Glomerular endothelial cell (primary cell): ENCODE measurements around the gene CENPF. TPM values are rescaled to one million over a fixed set of nuclear protein-coding genes. Genes with fewer than 3 reads are reported as not detected.

Experiments used
- DNase-seq: peaks from one replicate; pipeline ENCODE4 v3.0.0-alpha.2; 2011; ENCODE audit warnings: low read depth, low spot score; ENCODE audit errors: extremely low read depth
- total RNA-seq: library from RNA; depleted of rRNA; stranded (reverse); fragments of >200 nt; gene quantifications from 2 replicates; pipeline ENCODE4 v1.2.3, GENCODE V29; 2015

The CENPF gene
- total RNA-seq, 1 donor from 2014 or later = 13.1 TPM

DNA sequence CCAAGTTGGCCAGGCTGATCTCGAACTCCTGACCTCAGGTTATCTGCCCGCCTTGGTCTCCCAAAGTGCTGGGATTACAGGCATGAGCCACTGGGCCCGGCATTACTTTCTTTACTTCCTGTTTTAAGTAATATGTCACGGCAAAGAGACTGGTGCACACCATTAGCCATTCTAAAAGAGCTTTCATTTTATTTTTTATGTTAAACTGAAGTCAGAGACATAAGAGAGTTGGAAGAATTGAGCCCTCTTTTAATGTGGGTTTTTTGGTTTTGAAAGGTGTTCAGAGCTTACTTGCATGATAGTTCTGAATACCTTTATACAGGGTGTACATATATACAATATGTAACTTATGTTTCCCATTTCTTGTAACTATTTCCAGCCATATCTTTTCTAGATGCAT lies 14.3 kb downstream of the CENPF start:
- no peak for DNase-seq

DNA sequence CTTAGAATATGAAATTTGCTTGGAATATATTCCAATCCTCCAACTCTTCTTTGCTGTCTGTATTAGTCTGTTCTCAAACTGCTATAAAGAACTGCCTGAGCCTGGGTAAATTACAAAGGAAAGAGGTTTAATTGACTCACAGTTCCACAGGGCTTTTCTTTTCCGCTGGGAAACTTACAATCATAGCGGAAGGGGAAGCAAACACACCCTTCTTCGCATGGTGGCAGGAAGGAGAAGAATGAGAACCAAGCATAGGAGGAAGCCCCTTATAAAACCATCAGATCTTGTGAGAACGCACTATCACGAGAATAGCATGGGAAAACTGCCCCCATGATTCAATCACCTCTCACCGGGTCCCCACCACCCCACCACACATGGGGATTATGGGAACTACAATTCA lies 14.8 kb downstream of the CENPF start:
- no peak for DNase-seq

DNA sequence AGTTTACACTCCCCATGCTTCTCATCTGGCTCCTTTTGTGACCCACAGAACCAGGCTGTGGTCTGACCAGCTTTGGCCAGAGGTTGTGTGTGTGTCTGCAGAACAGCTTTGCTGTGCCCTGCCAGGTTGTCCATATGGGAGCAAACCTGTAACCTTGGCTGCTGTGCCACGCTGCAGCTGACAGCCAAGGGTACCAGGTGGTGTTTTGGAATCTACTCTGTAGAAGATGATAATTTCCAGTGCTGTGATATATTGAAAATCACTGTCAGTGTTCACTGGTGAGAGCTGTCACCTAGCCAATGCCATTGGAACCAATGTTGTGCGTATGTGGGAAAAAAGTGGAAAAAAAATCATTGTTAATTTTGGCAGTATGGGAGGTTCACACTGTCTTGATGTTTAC lies 18.2 kb downstream of the CENPF start:
- no peak for DNase-seq

DNA sequence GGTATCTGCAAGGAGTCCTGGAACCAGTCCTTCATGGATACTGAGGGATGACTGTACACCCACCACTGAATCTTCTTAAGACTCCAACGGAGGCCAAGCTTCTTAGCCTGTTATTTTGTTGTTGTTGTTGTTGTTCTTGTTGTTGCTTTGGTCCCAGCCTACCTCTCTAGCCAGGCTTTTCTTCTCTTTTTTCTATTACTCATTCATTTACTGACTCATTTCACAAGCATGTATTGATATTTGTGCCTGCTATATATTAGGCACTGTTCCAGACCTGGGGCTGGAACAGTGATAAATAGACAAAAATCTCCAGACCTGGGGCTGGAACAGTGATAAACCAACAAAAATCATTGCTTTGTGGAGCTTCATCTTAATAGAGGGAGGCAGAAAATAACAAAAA lies 20.4 kb downstream of the CENPF start:
- no peak for DNase-seq

DNA sequence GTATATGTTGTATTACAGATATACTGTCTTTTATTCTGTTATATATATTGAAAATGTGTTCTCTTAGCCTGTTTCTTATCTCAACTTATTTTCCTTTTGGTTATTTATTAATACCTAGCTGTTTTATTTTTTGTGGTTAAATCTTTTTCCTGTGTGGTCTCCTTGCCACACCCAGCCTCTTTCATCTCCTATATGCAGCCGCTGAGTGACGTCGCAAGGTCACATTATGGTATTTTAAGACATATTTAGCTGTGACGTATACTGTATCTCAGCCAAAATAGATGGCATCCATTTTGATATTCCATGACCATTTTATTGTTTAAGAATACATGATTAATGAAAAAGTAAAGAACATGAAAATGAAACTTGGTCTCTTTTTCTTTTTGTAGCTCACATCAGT lies 29.1 kb downstream of the CENPF start:
- no peak for DNase-seq

DNA sequence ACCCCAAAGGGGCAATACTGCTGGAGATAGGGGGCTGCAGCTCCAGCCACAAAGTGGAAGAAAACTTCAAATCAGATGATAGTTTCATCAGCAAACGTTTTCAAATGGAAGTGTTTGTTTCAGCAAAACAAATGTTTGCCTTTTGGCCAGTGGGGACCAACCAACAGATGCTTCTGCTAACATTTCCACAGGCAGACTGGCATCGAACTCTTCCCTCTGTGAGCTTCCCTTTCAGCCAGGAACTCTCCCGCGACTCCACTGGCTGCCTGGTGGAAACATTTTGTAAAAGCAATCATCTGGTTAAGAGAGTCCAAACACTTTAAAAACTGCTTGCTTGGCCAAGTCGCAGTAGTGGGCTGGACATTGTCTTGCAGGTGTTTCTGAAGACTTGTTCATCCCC lies 30.7 kb downstream of the CENPF start:
- no peak for DNase-seq

DNA sequence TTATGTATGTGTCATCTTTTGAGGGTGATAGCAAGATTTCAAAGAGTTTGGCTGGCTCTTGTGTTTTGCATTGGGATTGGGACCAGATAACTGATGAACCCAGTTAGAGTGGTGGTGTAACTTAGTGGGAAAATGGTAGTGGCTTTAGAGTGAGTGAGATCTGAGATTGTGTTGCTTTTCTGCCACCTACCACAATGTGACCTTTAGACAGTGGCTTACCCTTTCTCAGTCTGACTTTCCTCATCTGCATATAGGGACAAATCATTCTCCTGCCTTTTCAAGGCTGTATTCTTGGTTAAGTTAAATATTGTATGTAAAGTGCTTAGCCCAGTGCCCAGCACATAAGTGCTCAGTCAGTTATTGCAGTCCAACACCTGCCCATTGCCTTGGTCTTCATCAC lies 31.3 kb downstream of the CENPF start:
- DNase-seq = no peak

DNA sequence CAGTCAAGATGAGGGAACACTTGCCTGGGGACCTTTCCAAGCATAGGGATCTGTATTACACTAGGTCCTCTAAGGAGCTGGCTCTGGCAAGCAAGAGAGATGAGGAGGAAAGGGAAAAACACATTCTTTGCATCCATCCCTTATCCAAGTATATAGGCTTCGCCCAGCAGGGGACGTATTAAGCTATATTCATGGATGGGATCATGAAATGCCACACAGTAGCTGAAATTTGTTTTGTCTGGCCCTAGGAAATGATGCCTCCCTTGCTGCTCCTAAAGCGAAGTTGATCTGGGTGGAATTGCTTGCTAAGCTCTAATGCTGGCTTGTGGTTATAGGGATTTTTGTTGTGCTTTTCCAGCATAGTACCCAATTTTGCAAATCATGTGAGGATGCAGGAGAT lies 32.1 kb downstream of the CENPF start:
- no peak for DNase-seq

DNA sequence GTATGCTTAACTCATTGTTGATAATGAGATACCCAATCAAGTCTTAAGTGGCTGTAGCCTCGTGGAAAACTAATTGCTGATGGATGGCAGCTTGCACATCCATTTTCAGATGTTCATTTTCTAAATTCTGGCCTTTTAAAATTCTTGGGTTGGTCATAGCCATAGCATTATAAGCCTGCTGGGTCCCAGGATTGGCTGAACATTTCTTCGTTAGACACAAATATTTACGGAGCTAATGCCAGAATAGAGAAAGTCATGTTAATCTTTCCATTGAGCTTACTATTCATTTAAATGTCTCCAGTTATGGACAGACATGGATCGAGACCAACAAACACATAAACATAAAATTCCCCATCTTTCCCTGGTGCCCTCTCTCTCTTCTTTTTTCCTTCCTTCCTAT lies 32.5 kb downstream of the CENPF start:
- no peak for DNase-seq

DNA sequence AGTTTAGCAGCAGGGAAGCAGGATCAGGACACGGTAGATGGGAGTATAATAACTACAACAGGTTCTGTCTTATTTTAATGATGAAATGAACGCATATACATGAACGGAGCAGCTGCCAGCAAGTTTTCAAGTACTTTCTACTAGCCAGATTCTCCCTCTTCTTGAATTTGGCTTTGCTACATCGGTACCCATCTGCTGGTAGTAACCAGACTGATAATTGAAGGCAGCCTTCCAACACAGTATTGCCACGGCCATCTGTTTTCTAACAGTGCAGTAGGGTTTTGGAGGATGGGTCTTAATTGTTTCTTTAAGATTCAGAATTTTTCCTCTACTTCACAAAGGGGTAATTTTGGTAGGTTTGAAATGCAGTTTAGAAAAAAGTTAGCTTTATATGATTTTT lies 33.4 kb downstream of the CENPF start:
- DNase-seq = no peak

DNA sequence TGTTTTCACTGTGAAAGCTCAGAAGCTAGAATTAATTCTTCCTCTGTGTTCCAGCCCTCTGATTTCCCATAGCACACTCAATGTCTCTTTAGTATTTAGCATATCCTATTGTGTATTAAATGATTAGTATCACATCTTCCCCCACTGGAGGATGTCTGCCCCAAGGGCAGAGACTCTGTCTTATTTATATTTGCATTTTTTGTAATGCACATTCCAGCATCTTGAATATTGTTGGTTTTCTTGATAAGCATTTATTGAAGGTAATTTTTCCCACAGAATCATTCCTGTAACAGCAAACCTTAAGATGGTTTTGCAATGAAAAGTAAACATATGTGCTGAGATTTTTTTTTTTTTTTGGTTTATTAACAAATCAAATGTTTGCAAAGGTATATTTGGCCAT lies 34.1 kb downstream of the CENPF start:
- no peak for DNase-seq

DNA sequence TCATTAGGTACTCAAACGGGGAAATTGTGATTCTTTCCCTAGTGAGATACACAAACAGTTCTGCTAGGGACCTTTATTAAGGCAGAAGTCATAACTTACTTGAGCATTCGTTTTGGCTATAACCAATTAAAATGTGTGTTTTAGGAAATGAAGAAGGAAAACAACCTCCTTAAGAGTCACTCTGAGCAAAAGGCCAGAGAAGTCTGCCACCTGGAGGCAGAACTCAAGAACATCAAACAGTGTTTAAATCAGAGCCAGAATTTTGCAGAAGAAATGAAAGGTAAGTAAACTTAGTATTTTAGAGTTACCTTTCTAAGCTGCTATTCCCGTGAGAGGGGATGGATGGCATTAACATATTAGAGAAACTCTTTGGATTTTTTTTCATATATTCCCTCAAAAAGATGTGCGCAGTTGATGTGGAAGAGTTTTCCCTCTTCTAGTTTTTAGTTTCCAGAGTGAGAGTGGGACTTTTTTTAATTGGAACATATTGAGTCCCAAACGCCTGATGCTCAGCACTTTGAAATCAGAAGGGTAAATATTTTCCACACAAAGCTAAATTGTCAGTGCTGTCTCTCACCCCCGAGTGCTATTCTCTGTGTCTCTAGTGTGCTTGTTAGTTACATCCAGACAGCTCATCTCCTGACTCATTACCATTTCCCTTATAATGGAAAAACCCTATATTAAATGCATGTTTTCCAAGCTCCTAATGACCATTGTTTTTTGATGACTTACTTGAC lies 34.9 kb downstream of the CENPF start:
- no peak for DNase-seq

DNA sequence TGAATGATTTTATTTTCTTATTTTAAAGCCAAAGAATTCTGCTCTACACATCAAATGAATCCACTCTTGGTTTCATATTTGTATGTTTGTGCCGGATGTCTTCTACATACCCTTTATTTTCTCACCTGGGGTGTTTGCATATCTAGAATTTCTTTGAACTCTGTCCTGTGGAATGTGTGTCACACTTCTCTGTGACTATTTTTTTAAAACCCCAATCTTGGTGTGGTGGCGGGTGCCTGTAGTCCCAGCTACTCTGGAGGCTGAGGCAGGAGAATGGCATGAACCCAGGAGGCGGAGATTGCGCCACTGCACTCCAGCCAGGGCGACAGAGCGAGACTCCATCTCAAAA lies 35.4 kb downstream of the CENPF start:
- DNase-seq = no peak

DNA sequence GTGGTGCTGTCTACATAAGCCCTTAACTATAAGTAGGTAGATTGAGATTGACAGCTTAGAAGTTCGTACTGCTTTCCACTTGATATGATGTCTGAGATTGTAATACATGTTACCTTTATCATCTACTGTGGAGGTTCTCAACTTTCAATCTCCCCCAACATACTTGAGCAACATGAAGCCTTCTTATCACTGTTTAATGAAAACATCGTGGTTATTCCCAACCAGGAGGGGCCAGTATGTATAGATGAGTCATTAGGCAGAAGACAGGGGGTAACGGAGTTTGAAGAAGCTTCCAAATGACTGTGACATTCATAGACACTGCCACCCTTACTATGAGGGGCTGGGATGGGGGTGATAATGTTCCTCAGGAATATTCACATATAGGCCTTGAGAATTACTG lies 36.0 kb downstream of the CENPF start:
- no peak for DNase-seq

DNA sequence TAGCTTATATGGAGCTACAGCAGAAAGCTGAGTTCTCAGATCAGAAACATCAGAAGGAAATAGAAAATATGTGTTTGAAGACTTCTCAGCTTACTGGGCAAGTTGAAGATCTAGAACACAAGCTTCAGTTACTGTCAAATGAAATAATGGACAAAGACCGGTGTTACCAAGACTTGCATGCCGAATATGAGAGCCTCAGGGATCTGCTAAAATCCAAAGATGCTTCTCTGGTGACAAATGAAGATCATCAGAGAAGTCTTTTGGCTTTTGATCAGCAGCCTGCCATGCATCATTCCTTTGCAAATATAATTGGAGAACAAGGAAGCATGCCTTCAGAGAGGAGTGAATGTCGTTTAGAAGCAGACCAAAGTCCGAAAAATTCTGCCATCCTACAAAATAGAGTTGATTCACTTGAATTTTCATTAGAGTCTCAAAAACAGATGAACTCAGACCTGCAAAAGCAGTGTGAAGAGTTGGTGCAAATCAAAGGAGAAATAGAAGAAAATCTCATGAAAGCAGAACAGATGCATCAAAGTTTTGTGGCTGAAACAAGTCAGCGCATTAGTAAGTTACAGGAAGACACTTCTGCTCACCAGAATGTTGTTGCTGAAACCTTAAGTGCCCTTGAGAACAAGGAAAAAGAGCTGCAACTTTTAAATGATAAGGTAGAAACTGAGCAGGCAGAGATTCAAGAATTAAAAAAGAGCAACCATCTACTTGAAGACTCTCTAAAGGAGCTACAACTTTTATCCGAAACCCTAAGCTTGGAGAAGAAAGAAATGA lies 37.6 kb downstream of the CENPF start:
- DNase-seq = no peak

DNA sequence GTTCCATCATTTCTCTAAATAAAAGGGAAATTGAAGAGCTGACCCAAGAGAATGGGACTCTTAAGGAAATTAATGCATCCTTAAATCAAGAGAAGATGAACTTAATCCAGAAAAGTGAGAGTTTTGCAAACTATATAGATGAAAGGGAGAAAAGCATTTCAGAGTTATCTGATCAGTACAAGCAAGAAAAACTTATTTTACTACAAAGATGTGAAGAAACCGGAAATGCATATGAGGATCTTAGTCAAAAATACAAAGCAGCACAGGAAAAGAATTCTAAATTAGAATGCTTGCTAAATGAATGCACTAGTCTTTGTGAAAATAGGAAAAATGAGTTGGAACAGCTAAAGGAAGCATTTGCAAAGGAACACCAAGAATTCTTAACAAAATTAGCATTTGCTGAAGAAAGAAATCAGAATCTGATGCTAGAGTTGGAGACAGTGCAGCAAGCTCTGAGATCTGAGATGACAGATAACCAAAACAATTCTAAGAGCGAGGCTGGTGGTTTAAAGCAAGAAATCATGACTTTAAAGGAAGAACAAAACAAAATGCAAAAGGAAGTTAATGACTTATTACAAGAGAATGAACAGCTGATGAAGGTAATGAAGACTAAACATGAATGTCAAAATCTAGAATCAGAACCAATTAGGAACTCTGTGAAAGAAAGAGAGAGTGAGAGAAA lies 38.4 kb downstream of the CENPF start:
- no peak for DNase-seq

DNA sequence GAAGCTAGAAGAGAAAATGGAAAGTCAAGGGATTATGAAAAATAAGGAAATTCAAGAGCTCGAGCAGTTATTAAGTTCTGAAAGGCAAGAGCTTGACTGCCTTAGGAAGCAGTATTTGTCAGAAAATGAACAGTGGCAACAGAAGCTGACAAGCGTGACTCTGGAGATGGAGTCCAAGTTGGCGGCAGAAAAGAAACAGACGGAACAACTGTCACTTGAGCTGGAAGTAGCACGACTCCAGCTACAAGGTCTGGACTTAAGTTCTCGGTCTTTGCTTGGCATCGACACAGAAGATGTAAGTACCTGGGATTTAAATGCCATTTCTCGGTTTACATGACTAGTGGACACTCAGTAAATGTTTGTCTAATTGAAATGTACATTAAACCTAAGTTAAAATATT lies 40.0 kb downstream of the CENPF start:
- DNase-seq = no peak

DNA sequence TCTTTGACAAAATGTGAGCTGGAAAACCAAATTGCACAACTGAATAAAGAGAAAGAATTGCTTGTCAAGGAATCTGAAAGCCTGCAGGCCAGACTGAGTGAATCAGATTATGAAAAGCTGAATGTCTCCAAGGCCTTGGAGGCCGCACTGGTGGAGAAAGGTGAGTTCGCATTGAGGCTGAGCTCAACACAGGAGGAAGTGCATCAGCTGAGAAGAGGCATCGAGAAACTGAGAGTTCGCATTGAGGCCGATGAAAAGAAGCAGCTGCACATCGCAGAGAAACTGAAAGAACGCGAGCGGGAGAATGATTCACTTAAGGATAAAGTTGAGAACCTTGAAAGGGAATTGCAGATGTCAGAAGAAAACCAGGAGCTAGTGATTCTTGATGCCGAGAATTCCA lies 42.7 kb downstream of the CENPF start:
- no peak for DNase-seq

DNA sequence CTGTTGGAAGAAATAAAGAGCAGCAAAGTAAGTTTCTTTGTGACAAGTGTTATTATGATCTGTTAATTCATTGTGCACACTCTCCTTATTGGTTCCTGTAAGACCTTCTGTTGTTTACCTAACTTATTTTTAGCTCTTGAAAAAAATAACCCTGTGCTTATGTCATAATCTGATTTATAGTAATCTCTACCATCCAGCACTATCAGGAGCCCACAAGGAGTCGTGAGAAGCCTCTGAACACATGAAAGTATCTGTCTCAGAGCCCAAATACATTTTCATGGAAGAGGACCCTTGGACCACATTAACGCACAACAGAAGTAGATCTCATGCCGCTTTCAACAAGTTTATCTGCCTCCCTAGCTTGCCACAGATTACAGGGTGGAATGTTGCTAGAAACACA lies 45.8 kb downstream of the CENPF start:
- no peak for DNase-seq

DNA sequence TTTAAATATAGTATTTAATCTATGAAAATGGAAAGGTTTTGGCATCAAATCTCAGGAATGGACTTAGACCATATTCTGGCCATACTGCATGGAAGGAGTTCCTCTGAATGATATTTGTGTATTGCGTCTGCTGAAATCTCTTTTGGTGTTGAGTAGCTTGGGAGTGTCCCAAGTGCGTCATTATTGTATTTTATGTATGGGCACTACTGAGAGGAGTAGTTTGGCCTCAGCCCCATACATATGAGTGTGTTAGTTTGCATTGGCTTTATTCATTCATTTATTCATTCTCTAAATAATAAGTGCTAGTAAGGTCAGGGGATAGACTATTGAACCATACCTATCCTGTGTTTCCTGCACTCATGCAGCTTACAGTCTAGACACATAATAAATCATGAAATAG lies 46.6 kb downstream of the CENPF start:
- no peak for DNase-seq

DNA sequence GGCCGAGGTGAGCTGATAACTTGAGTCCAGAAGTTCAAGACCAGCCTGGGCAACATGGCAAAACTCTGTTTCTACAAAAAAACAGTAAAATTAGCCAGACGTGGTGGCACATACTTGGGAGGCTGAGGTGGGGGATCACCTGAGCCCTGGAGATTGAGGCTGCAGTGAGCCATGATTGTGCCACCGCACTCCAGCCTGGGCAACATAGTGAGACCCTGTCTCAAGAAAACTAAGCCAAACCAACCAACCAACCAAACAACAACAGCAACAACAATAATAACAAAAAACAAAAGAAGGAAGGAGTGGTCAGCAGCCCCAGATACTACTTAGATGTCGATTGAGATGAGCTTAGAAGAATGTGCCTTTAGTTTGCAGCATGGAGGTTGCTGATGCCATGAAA lies 47.7 kb downstream of the CENPF start:
- DNase-seq = no peak

DNA sequence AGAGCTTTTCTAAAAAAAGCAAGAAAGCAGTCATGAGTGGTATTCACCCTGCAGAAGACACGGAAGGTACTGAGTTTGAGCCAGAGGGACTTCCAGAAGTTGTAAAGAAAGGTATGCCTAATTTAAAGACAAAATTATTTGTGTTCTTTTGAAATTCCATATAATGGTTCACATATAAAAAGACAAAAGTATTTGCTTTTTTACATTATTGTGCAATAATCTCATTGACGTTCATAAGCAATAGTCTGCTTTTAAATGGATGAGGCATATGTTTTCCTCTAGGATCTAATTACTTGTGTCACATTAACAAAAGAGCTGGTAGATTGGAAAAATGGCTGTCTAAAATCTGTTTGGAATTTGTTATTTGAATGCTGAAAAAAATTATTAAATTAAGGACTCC lies 54.3 kb downstream of the CENPF start:
- DNase-seq = no peak
